ENCODE data around the gene LEP.

- TF ChIP-seq POLR2A (IDR thresholded peaks at IDR 0.05; ENCODE audit: low read depth, low read length) (no peak), POLR2AphosphoS5 (IDR thresholded peaks at IDR 0.05; ENCODE audit: low read depth, low read length) (no peak), TAF1 (IDR thresholded peaks at IDR 0.05; ENCODE audit: borderline replicate concordance, low read depth, low read length) (no peak)
Observed at GRCh38 chr7:128279124-128279713, 38.1 kb downstream of the LEP start.

Measured in GM12892 (cell line).